ENCODE measurements around the gene ZNF669.
"Not testable (repeated sequence)": the region's sequence is repeated elsewhere in the genome, so short reads cannot be mapped to it uniquely, and the experiment has no call there.

The ZNF669 gene

DNA sequence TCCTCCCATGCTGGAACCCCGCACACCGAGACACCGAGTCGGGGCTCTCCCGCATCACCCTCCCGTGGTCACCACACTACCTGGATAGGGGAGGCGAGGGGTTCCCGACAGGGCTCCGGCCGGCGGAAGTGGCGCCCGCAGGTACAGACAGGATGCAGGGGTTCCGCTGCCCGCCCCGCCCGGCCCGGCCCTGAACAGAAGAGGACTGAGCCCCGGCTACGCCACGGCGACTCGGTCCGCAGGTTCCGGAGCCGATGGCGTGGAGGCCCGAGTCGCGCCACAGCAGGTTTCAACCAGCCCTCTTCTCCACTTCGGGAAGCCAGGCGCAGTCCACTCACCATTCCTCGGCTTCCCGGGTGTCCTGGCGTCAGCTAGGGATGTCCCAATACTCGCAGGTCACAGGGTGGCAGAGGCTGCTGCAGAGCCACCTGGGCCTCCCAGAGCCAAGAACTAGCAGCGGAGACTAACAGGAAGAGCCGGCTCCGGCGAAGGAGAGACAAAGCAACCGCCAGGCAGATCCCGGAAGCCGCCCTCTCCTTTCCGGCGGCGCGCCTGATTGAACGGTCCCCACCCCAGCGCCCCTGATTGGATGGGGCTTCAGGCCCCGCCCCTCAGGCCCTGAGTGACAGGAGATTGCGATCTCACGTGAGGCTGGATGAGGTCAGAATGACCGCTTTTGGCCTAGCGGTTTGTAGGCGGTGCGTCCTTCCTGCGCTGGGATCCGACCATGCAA, at the start of gene ZNF669:
TSS of gene ZNF669 (minus strand) at position 498 of the 733 bp plus-strand sequence. CDS start at position 341, 157 bp downstream.
- DNase-seq, result peak; percentile 91

DNA sequence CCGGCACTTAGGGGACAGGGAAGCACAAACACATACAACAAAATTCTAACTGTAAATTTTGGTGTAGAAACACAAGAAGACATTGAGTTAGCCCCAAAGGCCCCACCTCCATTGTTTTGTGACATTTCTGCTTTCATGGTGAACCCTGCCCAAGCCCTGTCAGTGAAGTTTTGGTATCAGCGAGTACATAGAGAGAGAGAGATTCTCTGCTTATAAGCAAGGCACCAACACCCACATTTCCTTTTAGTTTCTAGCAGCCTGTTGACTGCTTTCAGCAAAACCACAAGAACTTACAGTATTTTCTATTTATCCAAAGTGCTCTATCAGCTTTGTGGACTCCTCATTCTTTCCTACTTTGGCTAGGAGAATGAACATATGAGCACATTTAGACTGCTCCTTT, 43.6 kb upstream of the ZNF669 start:
- DNase-seq, result no peak

DNA sequence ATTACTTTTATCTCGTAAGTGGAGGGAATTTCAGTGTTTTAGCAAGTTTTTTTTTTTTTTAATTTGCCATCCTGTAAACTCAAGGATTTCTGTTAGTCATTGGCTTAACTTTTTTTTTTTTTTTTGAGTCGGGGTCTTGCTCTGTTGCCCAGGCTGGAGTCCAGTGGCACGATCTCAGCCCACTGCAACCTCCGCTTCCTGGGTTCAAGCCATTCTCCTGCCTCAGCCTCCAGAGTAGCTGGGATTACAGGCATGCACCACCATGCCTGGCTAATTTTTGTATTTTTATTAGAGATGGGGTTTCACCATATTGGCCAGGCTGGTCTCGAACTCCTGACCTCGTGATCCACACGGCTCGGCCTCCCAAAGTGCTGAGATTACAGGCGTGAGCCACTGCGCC, 43.0 kb upstream of the ZNF669 start:
- not testable (repeated sequence) for DNase-seq

DNA sequence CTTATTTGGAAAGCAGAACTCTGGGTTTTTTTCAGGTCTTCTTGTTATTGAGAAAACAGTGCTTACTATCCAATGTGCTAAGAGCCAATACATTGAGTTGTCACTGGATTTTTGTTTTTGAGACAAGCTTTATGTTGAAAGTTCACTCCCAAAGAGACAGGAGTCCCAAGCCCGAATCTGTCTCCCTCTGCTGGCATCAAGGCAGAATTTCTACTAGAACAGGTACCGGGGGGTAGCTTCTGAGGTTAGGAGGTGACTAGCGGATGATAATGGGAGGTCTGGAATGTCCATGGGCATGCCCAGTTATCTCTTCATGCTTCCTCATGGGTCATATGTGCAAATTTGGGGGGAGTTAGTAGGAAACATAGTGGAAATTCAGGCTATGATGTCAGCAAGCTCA, 42.5 kb upstream of the ZNF669 start:
- no peak for DNase-seq

DNA sequence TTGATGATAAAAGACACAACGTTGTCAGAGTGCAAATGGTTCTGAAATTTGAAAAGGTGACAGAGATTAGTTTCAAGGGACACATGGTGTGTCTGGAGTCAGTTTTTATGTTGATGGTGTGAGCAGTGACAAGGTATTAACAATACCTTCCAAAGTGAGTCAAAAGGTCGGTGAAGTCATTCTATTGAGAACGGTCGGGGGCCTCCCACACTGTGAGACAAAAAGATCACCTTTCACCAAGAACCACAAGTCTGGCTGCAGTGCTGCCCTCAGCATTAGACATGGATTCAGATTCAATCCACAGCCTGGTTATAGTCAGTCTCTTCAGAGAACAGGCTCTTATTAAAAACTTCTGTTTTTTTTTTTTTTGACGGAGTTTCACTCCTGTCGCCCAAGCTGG, 41.1 kb upstream of the ZNF669 start:
- no peak for DNase-seq

DNA sequence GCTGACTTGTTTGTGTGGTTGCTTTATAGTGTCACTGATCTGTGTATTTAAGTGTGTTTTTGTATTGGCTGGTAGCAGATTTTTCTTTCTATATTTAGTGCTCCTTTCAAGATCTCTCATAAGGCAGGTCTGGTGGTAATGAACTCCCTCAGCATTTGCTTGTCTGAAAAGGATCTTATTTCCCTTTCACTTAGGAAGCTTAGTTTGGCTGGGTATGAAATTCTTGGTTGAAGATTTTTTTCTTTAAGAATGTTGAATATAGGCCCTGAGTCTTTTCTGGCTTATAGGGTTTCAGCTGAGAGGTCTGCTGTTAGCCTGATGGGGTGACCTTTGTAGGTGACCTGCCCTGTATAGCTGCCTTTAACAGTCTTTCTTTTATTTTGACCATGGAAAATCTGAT, 35.4 kb upstream of the ZNF669 start:
- DNase-seq, result not testable (repeated sequence)

DNA sequence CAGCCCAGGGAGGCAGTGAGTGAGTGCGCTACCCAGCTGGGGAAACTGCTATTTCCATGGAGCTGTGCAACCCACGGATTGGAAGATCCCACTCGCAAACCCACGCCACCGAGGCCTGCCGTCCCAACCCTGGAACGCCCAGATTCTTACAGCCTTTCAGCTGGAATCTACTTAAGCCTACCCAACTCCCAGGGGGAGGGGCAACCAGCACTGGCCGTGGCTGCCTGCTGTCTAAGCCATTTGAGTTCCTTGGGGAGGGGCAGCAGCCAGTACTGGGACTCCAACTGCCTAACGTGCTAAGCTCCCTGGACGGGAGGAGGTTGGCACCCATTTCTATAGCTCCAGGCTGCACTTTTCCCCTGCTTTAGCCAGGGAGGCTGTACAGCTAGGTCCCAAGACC, 27.1 kb upstream of the ZNF669 start:
- no peak for DNase-seq

DNA sequence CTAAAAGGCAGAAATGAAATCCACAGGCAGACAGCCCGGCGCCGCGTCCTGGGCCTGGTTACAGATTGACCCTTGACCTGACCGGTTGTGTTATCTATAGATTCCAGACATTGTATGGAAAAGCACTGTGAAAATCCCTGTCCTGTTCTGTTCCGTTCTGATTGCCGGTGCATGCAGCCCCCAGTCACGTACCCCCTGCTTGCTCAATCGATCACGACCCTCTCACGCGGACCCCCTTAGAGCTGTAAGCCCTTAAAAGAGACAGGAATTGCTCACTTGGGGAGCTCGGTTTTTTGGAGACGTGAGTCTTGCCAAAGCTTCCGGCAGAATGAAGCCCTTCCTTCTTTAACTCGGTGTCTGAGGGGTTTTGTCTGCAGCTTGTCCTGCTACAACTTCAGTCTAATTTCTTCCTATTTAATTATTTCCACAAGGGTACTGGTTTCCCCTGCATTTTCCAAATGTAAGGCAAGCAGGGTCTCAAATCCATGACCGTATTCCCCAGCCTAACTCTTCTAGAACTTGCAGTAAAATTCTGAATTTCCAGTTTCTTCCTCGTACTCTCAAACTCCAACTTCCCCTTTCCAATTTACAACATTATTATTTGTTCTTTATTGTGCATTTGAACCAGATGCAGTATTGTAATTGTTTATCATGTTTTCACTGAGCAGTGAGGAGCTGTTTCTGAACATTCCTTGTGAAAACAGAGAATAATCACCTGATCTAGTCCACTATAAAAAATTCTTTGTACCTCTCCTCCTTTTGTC, 23.5 kb upstream of the ZNF669 start:
- not testable (repeated sequence) for DNase-seq

DNA sequence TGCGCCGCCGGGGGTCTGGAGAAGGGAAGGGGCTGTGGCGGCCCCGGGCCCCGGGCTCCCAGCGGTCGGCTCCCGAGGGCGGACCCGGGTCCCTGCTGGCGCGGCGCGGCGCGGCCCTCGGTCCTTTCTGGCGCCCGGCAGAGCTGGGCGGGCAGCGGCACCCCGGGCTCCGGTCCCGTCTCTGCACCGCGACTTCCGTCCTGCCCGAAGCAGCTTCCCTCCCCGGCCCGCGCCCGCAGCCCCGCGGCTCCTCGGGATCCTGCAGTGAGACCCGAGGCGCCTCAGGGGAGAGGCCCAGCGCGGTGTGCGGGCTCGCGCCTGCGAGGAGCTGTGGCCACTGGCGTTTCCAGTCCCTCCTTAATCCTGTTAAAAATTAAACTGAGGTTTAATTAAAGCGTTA, 22.4 kb upstream of the ZNF669 start:
- DNase-seq, result not testable (repeated sequence)

DNA sequence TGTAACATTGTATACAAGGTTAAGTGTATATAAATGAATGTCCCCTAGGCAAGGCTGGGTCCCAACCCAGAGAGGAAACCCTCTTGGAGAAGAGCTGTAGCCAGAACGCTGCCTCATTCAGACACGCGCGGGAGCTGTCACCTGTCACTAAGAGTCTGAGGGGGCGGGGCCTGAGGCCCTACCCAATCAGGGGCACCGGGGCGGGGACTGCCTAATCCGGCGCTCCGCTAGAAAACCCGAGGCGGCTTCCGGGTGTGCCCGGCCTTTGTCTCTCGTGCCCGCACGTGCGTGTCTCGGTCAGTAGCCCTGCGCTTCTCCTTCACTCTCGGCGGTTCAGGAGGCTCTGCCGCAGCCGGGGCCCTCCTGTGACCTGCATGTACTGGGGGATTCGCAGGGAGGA, 22.0 kb upstream of the ZNF669 start:
- DNase-seq, result not testable (repeated sequence)

DNA sequence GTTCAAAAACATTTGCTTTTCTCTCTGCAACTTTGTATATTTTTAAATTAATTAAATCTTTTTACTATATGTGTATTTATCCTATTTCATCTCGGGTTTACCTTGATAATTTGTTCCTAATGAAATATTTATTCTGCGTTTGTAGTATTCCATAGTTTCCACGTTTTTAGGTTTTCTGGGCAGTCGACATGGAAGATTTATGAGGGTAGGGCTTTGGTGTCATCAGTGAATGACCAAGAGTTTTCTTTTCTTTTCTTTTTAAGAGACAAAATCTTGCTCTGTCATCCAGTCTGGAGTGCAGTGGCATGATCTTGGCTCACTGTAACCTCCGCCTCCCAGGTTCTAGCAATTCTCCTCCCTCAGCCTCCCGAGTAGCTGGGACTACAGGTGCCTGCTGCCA, 17.2 kb upstream of the ZNF669 start:
- no peak for DNase-seq

DNA sequence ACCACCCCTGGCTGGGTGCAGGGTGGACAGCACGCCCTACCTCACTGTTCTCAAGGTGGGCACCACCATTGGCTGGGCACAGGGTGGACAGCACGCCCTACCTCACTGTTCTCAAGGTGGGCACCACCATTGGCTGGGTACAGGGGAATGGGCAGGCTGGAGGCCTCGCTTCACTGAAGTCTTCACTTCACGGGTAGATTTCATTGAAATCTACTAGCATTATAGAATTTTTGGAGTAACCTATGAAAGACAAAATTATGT, 16.2 kb upstream of the ZNF669 start:
- not testable (repeated sequence) for DNase-seq

DNA sequence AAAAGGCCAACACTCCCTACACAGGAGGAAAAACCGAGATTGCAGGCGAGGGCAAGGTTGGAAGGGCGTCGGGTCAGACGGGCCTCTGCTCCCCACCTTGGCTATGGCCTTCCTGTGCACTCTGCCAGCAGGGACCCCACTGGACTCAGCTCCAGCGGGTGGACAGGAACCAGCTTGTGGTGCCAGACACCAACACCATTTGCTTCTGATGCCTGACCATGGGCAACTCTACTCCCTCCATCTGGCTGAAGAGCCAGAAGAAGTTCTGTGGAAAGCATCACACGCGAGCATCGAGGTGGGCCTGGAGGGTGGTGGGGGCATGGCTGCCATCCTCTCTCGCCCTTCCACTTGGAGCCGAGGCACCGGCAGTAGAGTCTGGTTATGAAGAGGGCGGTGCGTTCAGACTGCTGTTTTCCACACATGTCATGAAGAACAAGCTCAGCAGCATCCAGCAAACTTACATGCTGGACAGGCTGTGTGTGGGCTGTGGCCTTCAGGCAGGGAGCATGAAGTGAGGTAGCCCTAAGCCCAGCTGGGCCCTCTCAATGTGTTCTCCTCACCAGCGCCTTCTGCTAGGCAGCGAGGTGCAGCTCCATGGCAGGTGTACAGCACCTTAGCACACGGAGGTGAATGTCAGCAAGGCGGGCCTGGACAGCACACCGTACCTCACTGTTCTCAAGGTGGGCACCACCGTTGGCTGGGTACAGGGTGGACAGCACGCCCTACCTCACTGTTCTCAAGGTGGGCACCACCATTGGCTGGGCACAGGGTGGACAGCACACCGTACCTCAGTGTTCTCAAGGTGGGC, 15.6 kb upstream of the ZNF669 start:
- no peak for DNase-seq

DNA sequence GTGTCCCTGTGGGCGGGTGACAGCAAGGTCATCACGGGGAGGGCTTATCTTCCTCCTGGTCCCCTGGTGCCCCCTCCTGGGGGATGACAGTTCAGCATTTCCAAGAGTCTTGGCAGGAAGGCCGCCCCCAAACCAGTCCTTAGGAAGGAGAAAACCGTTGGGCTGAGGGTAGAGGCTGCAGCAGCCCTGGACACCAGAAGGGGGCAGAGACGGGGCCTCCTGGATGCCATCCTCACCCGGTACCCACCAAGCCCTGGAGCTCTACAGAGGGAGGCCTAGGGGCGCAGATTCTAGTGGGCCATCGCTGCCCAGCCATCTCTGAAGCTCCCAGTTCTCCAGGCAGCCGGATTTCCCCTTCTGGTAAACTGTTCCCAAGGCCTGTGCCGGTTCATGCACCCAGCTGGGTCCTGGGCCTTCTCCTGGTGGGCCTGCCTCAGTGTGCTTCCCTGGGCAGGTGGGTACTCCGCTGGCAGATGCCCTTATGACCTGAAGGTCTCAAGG, 14.8 kb upstream of the ZNF669 start:
- no peak for DNase-seq

DNA sequence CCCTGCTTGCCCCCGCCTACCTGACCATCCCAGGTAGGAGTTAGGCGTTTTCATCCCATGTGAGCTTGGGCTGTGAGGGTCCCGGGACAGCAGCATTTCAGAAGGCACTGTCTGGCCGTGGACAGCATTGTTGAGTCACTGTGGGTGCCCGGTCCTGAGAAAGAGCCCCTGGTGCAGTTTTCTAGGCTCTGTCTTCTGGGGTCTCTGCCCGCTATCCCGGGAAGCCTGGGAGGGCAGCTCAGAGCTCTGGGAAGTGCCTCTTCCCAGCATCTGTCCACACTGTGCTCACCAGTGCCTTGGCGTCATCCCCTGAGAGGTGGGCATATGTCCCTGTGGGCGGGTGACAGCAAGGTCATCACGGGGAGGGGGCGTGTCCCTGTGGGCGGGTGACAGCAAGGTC, 11.4 kb upstream of the ZNF669 start:
- no peak for DNase-seq

DNA sequence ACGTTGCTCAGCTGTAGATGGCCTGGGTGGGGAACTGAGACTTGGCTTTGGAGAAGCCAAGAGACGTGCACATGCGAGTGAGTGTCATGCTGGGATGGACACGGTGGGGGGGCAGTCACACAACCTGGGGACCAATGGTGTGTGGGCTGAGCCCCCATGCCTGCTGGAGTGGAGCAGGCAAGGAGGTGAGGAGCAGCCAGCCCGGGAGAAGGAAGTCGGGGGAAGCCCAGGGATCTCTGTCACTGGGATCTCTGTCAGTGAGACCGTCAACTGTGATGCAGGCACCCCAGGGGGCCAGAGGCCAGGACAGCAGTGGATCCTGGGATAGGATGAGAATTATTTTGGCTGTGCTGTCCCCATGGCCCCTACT, 11.0 kb upstream of the ZNF669 start:
- DNase-seq, result no peak

DNA sequence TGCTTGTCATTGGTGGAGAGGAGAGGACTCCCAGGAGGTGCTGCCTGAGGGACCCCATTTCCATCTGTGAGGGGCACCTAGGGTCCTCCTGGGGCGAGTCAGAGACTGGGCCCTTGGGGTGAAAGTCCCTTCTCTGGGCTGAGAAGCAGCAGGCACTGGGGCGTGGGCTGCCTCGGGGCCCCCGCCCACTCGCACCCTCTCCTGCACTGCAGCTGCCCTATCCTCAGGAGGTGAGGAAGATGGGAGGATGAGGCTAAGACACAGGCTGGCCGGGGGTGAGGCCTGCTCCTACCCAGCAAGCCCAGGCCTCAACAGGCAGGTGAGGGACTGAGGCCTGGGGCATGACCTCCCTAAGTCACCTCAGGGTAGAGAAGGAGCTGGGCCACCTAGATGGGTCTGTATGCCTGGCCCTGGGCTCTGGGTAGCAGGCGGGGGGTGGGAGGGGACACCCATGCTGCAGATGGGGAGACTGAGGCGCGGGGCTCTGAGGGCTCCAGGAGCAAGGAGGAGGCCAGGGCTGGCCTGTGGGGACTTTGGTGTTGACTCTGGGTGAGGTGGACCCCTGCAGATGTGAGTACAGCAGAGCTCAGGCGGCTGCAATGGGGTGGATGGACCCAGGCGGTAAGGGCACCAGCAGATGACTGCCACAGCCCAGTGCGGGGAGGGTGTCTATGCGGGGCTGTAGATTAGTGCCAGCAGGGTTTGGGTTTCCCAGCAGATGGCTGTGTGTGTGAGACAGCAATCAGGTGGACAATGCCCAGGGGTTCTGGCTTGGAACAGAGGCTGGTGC, 10.4 kb upstream of the ZNF669 start:
- no peak for DNase-seq

DNA sequence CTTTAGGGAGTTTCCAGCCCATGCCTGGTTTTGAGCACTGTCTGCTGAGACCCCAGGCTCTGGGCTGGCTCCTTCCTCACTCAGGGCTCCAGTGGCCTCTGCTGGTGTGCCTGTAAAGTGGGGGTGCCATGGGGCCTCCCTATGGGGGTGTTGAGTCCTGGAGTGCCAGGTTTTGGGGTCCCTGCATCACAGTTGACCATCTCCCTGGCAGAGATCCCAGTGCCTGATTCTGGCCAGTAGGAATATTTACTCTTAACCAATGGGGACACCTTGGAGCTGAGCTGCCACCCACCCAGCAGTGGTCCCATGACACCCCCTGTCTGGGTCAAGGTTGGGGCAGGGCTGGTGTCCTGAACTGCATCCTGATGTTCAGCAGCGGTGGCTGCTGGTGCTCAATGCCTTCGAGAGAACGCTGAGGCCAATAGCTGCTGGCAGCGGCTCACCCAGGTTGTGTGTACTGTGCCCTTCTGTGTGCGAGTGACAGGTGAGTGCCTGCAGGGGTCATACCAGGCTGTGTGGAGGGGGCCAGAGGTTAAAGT, 9.6 kb upstream of the ZNF669 start:
- no peak for DNase-seq

DNA sequence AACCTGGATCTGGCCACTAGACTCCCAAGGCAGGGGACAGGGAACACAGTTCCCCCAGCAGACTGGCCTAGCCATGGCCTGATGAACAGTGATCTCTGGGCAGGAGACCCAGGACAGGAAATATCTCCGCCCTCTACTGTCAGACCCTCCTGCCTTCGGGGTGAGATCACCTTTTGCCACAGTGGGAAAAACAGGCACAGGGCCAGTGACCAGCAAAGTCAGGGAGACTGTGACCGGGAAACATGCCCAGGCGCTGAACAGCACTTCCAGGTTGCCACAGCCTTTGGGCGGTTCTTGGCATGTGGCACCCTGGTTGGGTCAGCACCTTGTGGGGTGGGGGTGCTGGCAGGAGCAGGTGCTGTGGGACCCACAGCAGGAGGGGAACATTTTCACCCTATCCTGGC, 8.9 kb upstream of the ZNF669 start:
- DNase-seq, result peak; percentile 44

DNA sequence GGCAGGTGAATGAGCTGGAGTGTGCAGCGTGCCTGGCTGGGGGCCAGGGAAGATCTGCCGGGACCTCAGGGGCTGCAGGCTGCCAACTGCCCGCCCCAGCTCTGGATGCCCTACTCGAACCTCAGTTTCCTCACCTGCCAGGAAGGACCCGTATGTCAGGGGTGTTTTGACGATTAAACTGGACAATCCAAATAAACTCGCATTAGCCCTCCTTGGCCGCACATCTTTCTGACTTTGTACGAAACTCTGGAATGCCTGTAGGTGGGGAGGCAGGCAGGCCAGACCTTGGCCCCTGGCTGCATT, 8.3 kb upstream of the ZNF669 start:
- no peak for DNase-seq

DNA sequence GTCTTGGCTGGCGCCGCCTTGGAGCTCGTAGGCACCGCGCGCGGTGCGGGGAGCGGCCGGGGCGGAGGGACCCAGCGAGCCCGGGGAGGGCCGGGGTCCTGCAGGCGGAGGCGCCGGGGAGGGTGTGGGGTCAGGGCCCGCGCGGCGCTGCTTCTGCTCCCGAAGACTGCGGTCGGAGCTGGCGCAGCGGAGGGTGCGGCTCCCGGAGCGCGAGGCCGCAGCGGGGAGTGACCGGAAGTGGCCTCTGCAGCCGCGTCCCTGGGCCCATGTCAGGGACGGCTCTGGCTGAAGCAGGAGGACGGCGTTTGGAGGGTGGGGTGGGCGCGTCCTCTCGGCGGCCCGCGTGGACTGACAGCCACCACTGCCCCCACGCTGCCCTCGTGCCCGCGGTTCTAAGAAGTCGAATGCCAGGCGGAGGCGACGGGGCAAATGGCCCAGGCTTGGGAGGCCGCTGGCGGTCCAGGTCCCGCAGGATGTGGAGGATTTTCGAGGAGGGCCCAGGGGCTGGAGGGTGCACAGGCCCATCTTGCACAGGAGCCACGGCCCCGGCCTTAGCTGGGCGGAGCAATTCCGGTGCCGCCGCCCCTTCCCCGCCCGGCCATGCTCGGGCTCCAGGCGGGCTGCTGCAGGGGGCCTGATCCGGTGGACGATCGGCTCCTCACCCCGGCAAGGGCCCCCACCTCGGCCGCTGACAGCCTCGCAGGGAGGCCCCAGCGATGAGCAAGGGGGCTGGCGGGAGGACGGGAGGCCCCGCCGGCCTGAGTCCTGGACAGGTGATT, 7.7 kb upstream of the ZNF669 start:
- no peak for DNase-seq

DNA sequence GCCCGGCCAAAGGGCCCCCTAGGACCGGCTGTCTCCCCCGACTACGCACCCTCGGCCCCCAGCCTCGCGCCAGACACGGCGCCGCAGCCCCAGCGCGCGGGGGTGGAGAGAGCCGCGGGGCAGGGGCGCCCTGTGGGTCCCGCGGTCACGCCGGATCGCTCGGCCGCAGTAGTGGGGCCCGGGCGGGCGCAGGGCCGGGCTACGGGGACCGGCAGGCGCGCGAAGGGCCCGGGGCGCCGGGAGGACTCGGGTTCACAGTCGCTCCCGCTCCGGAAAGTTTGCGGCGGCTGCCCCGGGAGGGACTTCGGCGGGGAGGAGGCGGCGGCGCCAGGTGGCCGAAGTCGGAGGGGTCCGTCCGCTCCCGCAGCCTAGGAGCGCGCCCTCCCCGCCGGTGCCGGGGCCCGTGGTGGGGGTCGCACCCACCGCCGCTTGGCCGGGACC, 7.1 kb upstream of the ZNF669 start:
- no peak for DNase-seq
